AG04450 (cell line): ENCODE data around the gene TMEM86A. TPM values are rescaled to one million over a fixed set of nuclear protein-coding genes. Genes with fewer than 3 reads are reported as not detected.

Experiments
- CTCF ChIA-PET: fragments of 300-600, 350-600 bp; formaldehyde crosslinking; extraction: SDS; loops from one replicate; lab custom pipeline; 2022; ENCODE audit warnings: antibody characterized with exemption, inconsistent platforms; lab: Charles Lee
- POLR2A ChIA-PET: fragments of 350-600 bp; formaldehyde crosslinking; extraction: SDS; loops from one replicate; lab custom pipeline; 2021; ENCODE audit warnings: antibody characterized with exemption, inconsistent platforms; lab: Yijun Ruan, JAX
- DNase-seq: peaks from one replicate; pipeline ENCODE4 v3.0.0-alpha.2; 2011; ENCODE audit warnings: low read depth, low spot score
- H3K27ac ChIP-seq: one replicate; pipeline ENCODE4 v1.5.1; 2012; ENCODE audit warnings: low read depth, low read length, control low read depth
- H3K27me3 ChIP-seq: one replicate; pipeline ENCODE4 v1.6.0; 2012; ENCODE audit warnings: low read length; ENCODE audit not compliant: control insufficient read depth, insufficient read depth
- H3K4me3 ChIP-seq: 2 replicates; pipeline ENCODE4 v1.5.1; 2011; ENCODE audit warnings: mild to moderate bottlenecking, low read depth, low read length, control low read depth
- H3K9me3 ChIP-seq: 2 replicates; pipeline ENCODE4 v1.5.1; 2012; ENCODE audit warnings: low read length; ENCODE audit not compliant: control insufficient read depth, insufficient read depth
- CTCF ChIP-seq: IDR thresholded peaks from 2 replicates; pipeline ENCODE4 v1.5.1; 2011; ENCODE audit warnings: low read depth, low read length, control low read depth, inconsistent platforms
- polyA plus RNA-seq: library from polyadenylated mRNA; depleted of rRNA; stranded (reverse); fragments of >200 nt; gene quantifications from 2 replicates; pipeline ENCODE4 v1.2.3, GENCODE V29; 2011; rRNA removed

TMEM86A gene
- polyA plus RNA-seq, 1 experiment = 0.36 TPM

GRCh38 chr11:18752502-18752901 lies 53.9 kb downstream of the TMEM86A start:
- ChIA-PET POLR2A (no interaction called here), CTCF (interaction anchor here (0.6 kb wide), 1 partner anchor 128 kb away, joined by 3 read pairs; no protein-coding TSS in a partner anchor)
- no peak for DNase-seq

GRCh38 chr11:18754308-18754707 lies 55.7 kb downstream of the TMEM86A start:
- CTCF ChIA-PET = interaction anchor here (0.6 to 1.4 kb wide), 2 partner anchors 11 to 41 kb away, joined by 3 to 7 read pairs; no protein-coding TSS in a partner anchor

More at GRCh38 chr11:18752502-18752901, 53.9 kb downstream of the TMEM86A start:
- no peak overlapping the region for H3K27ac ChIP-seq
- no peak for TF ChIP-seq CTCF
- H3K4me3 ChIP-seq = no peak overlapping the region
- no peaks in the 10 kb centered on the region for H3K27me3 ChIP-seq
- H3K9me3 ChIP-seq = no peaks in the 10 kb centered on the region

More at GRCh38 chr11:18754308-18754707, 55.7 kb downstream of the TMEM86A start:
- POLR2A ChIA-PET = no interaction called here
- DNase-seq = no peak
- Histone ChIP-seq H3K4me3 (no peak overlapping the region), H3K27me3 (no peaks in the 10 kb centered on the region), H3K9me3 (no peaks in the 10 kb centered on the region), H3K27ac (no peak overlapping the region)
- no peak for TF ChIP-seq CTCF

Other genes starting within 250 kb of the TMEM86A start
- gene LDHAL6A, start 242.9 kb upstream of the TMEM86A start, polyA plus RNA-seq = not detected in 2 replicates
- 118 and 125 TPM in 2 replicates for gene TSG101, start 171.8 kb upstream of the TMEM86A start, polyA plus RNA-seq
- 20.3 and 27.6 TPM in 2 replicates for gene UEVLD, start 110.0 kb upstream of the TMEM86A start, polyA plus RNA-seq
- gene MISFA, start 99.0 kb upstream of the TMEM86A start, polyA plus RNA-seq = 0.50 and 1.3 TPM in 2 replicates
- gene SPTY2D1, start 64.4 kb upstream of the TMEM86A start, polyA plus RNA-seq = 13.7 and 18.6 TPM in 2 replicates
- gene IGSF22, start 27.4 kb downstream of the TMEM86A start, polyA plus RNA-seq = not detected in 2 replicates
- not detected in 2 replicates for gene PTPN5, start 93.0 kb downstream of the TMEM86A start, polyA plus RNA-seq
- not detected in 2 replicates for gene MRGPRX1, start 240.6 kb downstream of the TMEM86A start, polyA plus RNA-seq